HG03457 (cell line): Measurements from ENCODE around the gene TPT1.
"Not testable (repeated sequence)": the region's sequence is repeated elsewhere in the genome, so short reads cannot be mapped to it uniquely, and the experiment has no call there.

Experiments used
- ATAC-seq: cut with Tn5 transposase; IDR thresholded peaks from one replicate; pipeline ENCODE4 v1.9.1; 2021; ENCODE audit warnings: moderate number of reproducible peaks; ENCODE audit not compliant: unreplicated experiment

Gene TPT1

DNA sequence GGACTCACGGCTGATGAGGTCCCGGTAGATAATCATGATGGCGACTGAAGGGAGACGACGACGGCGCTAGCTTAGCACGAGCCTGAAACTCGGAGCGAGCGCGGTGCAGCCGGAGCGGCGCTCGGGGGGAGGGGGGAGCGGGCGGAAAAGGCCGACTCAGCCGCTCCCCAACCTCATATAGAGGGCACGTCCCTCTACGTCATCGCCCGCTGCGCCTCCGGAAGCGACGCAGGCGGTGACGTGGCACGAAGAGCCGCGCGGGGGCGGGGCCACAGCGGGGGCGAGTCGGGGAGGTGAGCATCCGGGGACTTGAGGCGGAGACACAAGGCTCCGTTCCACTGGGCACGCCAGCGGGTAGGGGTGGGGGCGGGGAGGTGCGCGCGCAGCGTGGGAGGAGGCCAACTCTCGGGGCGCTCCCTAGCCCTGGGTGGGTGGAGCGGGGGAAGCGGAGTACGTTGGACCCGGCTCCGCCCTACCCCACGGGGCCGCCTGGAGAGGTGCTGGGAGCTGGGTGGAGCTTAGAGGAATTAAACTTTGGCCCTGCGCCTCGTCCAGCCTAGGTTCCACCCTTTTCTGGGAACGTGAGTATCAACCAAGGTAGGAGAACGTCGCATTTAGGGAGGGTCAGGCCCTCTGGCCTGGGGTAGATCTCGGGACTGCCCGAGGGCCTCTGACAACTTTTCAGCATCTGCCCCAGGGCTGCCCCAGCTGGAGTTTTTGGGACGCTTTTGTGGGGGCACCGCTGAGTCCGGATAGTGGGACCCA, at the start of gene TPT1:
Gene TPT1 (minus strand): TSS at position 150 of the 765 bp plus-strand sequence. CDS start 114 bp downstream, at position 36.
- ATAC-seq: peak; percentile 61

DNA sequence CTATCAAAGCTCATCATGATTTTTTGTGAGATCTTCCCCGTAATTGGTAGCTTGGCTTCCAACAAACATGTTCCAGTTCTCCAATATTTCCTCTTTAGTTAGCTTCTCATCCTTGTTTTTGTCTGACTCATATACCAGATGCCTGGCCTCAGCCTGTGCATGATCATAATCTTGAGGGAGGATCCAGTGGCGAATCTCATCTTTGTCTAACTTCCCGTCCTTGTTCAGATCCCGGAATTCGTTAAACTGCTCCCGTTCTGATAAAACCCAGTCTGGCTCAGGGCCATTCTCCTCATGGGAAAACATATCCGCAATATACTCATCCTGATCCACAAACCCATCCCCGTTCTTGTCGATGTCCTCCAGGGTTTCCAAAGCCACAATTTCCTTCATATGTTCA, 49.4 kb upstream of the TPT1 start:
- ATAC-seq: not testable (repeated sequence)

DNA sequence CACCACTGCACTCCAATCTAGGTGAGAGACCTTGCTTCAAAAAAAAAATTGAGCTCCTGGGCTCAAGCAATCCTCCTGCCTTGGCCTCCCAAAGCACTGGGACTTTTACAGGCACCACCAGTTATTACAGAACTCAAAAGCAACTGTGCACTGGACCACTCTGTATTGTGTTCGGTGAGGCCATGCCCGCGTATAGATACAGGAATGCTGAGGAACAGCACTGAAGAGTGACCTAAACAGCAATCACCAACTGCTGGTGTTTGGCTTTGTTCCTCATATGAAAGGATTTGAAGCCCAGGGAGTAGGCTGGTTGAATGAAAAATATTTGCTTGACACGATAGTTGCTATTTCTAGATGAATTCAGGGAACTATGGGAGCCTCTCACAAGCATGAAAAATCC, 47.7 kb upstream of the TPT1 start:
- no peak for ATAC-seq

DNA sequence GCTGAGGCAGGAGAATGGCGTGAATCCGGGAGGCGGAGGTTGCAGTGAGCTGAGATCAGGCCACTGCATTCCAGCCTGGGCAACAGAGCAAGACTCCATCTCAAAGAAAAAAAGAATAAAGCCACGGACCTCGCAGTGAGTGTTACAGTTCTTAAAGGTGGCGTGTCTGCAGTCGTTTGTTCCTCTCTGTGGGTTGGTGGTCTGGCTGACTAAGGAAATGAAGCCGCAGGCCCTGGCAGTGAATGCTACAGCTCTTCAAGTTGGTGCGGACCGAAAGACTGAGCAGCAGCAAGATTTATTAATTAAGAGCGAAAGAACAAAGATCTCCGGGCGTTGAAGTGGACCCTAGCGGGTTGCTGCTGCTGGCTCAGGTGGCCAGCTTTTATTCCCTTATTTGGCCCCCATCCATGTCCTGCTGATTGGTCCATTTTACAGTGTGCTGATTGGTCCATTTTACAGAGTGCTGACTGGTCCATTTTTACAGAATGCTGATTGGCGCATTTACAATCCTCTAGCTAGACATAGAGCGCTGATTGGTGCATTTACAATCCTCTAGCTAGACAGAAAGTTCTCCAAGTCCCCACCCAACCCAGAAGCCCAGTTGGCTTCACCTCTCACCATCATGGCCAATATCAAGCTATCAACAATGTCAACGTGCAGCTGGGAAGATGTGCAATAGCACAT, 46.1 kb upstream of the TPT1 start:
- ATAC-seq: not testable (repeated sequence)

DNA sequence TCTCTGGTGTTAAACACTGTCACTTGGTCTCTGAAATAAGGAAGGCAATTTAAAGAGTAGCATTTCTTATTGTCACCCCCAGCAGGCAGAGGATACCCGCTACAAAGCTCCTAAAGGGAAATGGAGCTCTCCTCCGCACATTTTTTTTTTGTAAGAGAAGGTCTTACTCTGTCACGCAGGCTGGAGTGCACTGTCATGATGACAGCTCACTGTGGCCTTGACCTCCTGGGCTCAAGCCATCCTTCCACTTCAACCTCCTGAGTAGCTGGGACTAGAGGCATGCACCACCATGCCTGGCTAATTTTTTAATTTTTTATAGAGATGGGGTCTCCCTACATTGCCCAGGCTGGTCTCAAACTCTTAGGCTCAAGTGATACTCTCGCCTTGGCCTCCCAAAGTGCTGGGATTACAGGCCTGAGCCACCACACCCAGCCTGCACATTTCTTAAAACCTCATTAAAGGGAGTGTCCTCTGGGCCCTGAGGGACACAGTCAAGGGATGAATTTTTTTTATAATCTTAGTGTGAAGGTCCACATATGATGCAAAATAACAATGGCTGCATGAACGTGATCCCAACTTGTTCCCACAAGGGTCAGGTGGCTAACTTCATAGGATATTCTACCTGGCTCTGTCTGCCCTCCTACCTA, 45.0 kb upstream of the TPT1 start:
- no peak for ATAC-seq

DNA sequence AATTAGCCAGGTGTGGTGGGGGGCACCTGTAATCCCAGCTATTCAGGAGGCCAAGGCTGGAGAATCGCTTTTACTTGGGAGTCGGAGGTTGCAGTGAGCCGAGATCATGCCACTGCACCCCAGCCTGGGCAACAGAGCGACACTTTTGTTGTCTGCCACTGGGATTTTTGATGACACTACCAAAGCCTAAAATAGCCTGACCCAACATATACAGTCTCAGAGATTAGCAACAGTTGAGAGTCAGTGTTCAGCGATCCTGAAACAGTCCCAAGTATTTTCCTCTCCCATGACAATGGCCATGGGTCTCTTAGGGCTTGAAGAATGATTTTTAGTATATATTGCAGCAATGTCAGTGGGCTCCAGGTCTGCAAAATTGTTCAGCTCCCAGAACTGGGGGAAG, 44.3 kb upstream of the TPT1 start:
- no peak for ATAC-seq

DNA sequence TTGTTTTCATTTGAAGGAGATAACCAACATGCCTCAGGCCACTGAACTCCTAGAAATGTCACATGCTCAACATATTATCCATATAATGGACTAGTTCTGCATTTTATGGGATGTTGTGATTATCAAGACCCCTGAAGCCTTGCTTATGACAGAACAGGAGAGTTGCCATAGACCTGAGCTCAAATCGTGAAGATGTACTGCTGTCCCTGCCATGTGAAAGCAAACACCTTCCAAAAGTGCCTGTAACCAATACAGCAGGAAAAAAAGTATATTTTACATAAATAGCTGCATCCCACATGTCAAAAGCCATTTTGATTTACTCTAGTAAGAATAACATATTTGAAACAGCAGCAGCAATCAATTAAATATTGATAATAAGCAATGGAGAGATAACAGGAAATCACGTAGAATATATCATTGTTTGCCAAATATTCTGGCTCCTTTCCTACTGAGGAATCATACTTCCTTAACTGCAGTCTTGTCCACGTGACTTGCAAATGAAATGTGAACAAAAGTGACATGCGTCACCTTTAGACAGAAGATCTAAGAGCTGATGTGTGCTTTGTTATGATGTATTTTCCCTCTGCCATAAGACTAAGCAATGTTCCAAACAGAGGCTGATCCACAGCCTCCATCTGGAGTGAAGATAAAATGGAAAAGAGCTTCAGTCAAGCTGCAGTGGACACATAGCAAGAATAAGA, 43.6 kb upstream of the TPT1 start:
- ATAC-seq: no peak

DNA sequence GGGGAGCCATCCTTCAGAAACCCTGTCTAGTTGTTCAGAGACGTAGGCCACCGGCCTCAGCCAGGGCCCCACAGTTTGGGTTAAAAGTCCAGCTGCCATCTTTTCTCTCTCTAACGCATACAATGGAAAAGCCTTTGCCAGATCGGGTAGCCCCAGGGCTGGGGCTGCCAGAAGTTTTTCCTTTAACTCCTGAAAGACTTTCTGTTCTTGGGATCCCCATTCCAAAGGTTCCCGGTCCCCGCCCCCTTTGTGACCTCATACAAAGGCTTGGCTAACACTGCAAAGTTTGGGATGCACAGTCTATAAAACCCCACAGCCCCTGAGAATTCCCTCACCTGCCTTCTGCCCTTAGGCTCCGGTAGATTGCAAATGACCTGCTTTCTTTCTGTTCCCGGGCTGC, 41.8 kb upstream of the TPT1 start:
- not testable (repeated sequence) for ATAC-seq

DNA sequence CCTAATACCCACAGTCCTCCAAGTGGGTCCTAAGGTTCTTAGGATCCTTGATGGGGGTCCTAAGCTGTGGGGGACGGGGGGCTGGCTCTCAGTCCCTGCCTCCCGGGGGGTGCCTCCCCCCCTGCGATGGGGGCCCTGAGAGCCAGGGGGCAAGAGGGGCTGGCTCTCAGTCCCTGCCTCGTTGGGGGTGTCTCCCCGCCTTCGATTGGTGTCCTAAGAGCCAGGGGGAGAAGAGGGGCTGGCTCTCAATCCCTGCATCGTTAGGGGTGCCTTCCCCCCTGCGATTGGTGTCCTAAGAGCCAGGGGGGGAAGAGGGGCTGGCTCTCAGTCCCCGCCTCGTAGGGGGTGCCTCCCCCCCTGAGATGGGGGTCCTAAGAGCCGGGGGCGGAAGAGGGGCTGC, 40.2 kb upstream of the TPT1 start:
- ATAC-seq: no peak

DNA sequence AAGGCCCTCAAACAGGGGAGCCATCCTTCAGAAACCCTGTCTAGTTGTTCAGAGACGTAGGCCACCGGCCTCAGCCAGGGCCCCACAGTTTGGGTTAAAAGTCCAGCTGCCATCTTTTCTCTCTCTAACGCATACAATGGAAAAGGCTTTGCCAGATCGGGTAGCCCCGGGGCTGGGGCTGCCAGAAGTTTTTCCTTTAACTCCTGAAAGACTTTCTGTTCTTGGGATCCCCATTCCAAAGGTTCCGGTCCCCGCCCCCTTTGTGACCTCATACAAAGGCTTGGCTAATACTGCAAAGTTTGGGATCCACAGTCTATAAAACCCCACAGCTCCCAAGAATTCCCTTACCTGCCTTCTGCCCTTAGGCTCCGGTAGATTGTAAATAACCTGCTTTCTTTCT, 39.7 kb upstream of the TPT1 start:
- not testable (repeated sequence) for ATAC-seq

DNA sequence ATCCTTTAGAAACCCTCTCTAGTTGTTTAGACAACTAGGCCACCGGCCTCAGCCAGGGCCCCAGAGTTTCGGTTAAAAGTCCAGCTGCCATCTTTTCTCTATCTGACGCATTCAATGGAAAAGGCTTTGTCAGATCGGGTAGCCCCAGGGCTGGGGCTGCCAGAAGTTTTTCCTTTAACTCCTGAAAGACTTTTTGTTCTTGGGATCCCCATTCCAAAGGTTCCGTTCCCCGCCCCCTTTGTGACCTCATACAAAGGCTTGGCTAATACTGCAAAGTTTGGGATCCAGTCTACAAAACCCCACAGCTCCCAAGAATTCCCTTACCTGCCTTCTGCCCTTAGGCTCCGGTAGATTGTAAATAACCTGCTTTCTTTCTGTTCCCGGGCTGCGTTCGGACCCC, 38.5 kb upstream of the TPT1 start:
- not testable (repeated sequence) for ATAC-seq

DNA sequence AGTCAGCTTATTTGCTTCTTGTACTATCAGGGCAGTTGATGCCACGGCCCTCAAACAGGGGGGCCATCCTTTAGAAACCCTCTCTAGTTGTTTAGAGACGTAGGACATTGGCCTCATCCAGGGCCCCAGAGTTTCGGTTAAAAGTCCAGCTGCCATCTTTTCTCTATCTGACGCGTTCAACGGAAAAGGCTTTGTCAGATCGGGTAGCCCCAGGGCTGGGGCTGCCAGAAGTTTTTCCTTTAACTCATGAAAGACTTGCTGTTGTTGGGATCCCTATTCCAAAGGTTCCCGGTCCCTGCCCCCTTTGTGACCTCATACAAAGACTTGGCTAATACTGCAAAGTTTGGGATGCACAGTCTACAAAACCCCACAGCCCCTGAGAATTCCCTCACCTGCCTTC, 37.8 kb upstream of the TPT1 start:
- ATAC-seq: not testable (repeated sequence)

DNA sequence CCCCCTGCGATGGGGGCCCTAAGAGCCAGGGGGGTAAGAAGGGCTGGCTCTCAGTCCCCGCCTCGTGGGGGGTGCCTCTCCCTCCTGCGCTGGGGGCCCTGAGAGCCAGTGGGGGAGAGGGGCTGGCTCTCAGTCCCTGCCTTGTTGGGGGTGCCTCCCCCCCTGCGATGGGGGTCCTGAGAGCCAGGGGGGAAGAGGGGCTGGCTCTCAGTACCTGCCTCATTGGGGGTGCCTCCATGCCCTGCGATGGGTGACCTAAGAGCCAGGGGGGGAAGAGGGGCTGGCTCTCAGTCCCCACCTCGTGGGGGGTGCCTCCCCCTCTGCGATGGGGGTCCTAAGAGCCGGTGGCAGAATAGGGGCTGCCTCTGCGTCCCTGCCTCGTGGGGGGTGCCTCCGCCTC, 36.3 kb upstream of the TPT1 start:
- ATAC-seq: not testable (repeated sequence)

DNA sequence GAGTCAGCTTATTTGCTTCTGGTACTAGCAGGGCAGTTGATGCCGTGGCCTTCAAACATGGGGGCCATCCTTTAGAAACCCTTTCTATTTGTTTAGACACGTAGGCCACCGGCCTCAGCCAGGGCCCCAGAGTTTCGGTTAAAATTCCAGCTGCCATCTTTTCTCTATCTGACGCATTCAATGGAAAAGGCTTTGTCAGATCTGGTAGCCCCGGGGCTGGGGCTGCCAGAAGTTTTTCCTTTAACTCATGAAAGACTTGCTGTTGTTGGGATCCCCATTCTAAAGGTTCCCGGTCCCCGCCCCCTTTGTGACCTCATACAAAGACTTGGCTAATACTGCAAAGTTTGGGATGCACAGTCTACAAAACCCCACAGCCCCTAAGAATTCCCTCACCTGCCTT, 35.7 kb upstream of the TPT1 start:
- not testable (repeated sequence) for ATAC-seq

DNA sequence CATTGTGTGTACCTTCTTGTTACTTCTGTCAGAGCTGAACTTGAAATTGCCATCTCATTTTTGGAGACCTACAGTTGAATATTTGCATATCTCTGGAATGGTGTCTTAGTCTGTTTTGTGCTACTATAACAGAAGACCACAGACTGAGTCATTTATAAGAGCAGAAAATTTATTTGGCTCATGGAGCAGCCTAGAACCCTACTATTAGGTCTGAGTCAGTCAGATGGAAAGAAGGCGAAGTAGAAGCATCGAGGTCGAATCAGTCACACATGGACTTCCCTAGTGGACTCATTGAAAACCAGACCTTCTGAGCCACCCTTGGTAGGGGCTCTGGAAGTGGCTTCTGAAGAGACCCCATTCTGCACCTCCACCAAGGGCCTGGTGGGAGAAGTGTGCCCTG, 33.9 kb upstream of the TPT1 start:
- no peak for ATAC-seq

DNA sequence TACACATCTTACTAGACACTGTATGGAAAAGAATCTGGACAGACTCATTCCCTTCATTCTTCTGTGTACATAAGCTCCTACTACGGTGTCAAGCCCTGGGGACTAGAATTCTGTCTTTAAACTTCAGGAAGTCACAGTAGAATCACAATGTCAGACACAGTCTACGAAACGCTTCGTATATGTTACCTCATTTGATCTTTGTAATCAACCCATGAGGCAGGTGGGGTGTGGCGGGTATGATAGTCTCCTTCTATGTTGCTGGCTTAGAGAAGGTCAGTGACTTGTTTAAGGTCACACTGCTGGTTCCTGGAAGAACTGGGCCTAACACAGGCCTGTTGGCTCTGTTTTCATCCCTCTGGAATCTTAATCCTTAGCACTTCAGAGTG, 32.2 kb upstream of the TPT1 start:
- ATAC-seq: no peak

DNA sequence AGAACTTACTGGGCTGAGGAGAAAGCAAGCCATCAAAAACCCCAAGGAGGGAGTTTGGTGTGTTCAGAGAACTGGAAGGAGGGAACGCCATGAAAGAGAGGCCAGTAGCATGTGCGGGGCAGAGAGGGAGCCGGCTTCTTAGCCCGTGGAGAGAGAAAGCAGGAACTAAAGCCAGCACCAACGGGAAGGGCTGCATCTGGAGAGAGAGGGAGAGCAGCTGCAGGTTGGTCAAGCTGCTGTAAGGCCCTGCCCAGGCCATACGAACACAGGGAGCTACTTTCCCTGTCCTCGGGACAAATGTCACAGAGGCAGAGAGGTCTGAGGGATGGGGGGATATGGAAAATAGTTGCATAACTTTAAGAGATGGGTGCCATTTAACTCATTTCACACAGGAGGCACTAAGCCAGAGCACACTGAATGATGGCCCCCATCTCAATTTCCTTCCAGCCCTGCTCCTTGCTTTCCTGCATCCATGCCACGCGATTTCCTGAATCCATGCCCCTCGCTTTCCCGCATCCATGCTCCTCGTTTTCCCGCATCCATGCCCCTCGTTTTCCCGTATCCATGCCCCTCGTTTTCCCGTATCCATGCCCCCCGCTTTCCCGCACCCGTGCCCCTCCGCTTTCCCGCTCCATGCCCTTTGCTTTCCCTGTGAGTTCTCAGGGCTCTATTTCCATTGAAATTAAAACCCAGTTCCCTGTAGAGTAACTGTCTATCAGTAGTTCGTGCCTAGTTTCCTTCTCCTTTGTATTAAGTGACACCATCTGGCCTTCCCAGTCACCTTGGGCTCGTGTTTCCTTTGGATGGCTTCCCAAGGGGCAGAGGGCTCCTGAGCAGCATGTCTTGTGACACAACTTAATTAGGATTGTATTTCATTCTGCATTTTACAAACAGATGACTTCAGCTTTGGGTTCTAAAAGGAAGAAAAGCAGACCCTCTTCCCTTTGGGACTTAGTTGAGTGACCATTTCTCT, 31.5 kb upstream of the TPT1 start:
- ATAC-seq: no peak

DNA sequence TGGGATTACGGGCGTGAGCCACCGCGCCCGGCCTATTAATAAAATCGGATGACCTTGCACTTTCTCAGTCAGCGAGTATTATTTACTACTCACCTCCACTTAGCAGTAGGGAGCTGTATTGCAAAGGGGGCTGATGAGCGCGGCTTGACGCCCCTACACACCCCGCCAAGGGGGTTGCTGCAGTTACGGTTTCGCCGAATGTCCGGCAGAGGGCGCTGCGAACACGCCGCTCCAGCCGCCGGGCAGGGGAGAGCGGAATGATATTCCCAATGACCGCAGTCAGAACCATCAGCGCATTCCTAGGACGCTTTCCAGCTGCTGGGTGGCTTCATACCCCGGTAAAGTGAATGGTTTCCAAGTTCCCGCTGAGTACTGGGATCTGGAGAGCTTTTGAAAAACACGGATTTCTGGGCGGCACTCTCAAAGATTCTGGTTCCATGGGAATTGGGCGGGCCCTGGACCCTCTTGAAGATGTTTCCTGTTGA, 30.0 kb upstream of the TPT1 start:
- ATAC-seq: no peak

DNA sequence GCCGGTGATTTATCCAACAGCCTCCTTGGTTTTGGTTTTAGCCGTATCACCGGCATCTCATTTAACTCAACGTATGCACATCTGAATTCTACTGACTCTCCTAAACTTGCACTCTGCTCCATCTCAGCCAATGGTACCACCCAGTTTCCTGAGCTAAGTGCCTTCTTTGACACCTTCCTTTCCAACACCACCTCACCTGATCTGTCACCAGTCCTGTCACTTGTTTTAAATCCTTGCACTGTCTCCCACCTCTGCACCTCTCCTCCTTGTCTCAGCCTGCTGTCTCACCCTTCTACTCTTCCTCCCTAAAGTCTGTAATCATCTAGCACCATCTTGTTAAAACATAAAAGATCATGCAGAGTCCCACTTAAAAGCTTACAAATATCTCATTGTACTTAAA, 28.1 kb upstream of the TPT1 start:
- no peak for ATAC-seq

DNA sequence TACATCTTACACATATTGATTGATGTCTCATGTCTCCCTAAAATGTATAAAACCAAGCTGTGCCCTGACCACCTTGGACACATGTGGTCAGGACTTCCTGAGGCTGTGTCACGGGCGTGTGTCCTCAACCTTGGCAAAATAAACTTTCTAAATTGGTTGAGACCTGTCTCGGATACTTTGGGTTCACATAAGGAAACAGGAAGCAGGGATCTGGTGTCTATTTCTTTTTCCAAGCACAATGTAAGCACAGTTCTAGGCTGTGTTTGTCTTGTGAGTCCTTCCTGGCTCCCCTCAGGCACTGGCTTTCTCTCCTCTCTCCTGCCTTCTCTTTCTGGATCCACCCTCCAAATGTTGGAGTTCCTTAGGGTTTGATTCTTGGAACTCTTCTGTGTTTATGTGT, 27.6 kb upstream of the TPT1 start:
- no peak for ATAC-seq
